K562 (cell line): ENCODE measurements around the gene FRMD5. TPM values are rescaled to one million over a fixed set of nuclear protein-coding genes. Genes with fewer than 3 reads are reported as not detected.

Source experiments
- ATAC-seq: fragments of 200-7000 bp; cut with Tn5 transposase; 3 replicates; pipeline ENCODE4 v1.9.1; 2020; ENCODE audit warnings: moderate library complexity
- BruUV-seq: library from RNA; stranded (reverse); fragments of 400-500 nt; replicated peaks from 2 replicates; lab custom pipeline; 2021; lab: Mats Ljungman, UMichigan
- CTCF ChIA-PET: fragments of 300-600 bp; formaldehyde crosslinking; extraction: SDS; loops from one replicate; lab custom pipeline; 2021; ENCODE audit warnings: low intra/inter-chr PET ratio; lab: Yijun Ruan, JAX
- POLR2A ChIA-PET: fragments of 300-600, 350-650 bp; sonication (Branson Sonifier 250); formaldehyde crosslinking; extraction: SDS; loops from one replicate; lab custom pipeline; 2021; ENCODE audit warnings: antibody characterized with exemption, inconsistent platforms; lab: Yijun Ruan, JAX
- DNase-seq, 4 experiments: peaks; one replicate each; pipeline versions ENCODE4 v3.0.0 to v3.0.0-alpha.2; 2011 to 2018; ENCODE audit warnings: low spot score in 3 of 4, mixed read lengths in 3 of 4; ENCODE audit errors: extremely low read depth in 1 of 4
- FAIRE-seq: peaks from 2 replicates; lab custom pipeline; 2011; peaks lifted over from hg19 to GRCh38; lab: Jason Lieb, UNC
- H2AFZ ChIP-seq: 2 replicates; pipeline ENCODE4 v1.6.0; 2011; ENCODE audit warnings: low read depth, low read length, control low read depth, inconsistent platforms
- H3K27ac ChIP-seq: fragments of 200-600 bp; 3 replicates; pipeline ENCODE4 v1.8.0; 2011; ENCODE audit warnings: low read depth, mild to moderate bottlenecking, control low read depth, inconsistent platforms, low read length, moderate library complexity, mixed read lengths; ENCODE audit errors: extremely low read depth
- H3K27me3 ChIP-seq, 2 experiments: fragments of 300-600 bp in 1 of 2; 2 replicates in 1 of 2; 3 replicates in 1 of 2; pipeline versions ENCODE4 v1.6.0 to v1.8.0; 2011; ENCODE audit warnings: inconsistent platforms in 2 of 2, low read length in 2 of 2, mild to moderate bottlenecking in 1 of 2, mixed read lengths in 1 of 2, moderate library complexity in 1 of 2; ENCODE audit not compliant: control insufficient read depth in 2 of 2, insufficient read depth in 2 of 2
- H3K36me3 ChIP-seq: fragments of 300-600 bp; 3 replicates; pipeline ENCODE4 v1.8.0; 2011; ENCODE audit warnings: mild to moderate bottlenecking, low read length, inconsistent platforms; ENCODE audit not compliant: control insufficient read depth, insufficient read depth
- H3K4me1 ChIP-seq, 2 experiments: fragments of 200-600 bp in 1 of 2; replicated peaks in 1 of 2; 2 replicates in 1 of 2; 3 replicates in 1 of 2; pipeline versions ENCODE4 v1.5.1 to v1.8.0; 2011; ENCODE audit warnings: inconsistent platforms in 2 of 2, low read length in 2 of 2, mild to moderate bottlenecking in 1 of 2, mixed read lengths in 1 of 2, moderate library complexity in 1 of 2; ENCODE audit not compliant: control insufficient read depth in 2 of 2, insufficient read depth in 2 of 2
- H3K4me2 ChIP-seq: 2 replicates; pipeline ENCODE4 v1.6.1; 2011; ENCODE audit warnings: low read length, control low read depth, inconsistent platforms, mixed read lengths; ENCODE audit not compliant: insufficient read depth
- H3K4me3 ChIP-seq: fragments of 200-600 bp; sonication (generic), shearing (Covaris generic); 2 replicates; pipeline ENCODE4 v1.5.1; 2016; ENCODE audit warnings: control low read depth, inconsistent platforms
- H3K79me2 ChIP-seq: fragments of 200-600 bp; 3 replicates; pipeline ENCODE4 v1.8.0; 2011; ENCODE audit warnings: low read length, inconsistent platforms; ENCODE audit not compliant: control insufficient read depth, insufficient read depth
- H3K9ac ChIP-seq, 2 experiments: 2 replicates each; pipeline versions ENCODE4 v1.6.0 to v1.6.1; 2011; ENCODE audit warnings: low read depth in 2 of 2, low read length in 2 of 2, control low read depth in 1 of 2, inconsistent platforms in 1 of 2, mild to moderate bottlenecking in 1 of 2, mixed read lengths in 1 of 2; ENCODE audit not compliant: insufficient read depth in 1 of 2
- H3K9me1 ChIP-seq: one replicate; pipeline ENCODE4 v1.6.0; 2011; ENCODE audit warnings: inconsistent platforms, mild to moderate bottlenecking, low read length, moderate library complexity; ENCODE audit not compliant: control insufficient read depth, insufficient read depth
- H3K9me3 ChIP-seq: replicated peaks from 2 replicates; pipeline ENCODE4 v1.5.1; 2011; ENCODE audit warnings: low read depth, low read length, inconsistent platforms; ENCODE audit not compliant: control insufficient read depth, insufficient read depth
- H4K20me1 ChIP-seq: replicated peaks from 2 replicates; pipeline ENCODE4 v1.6.1; 2011; ENCODE audit warnings: low read length, inconsistent platforms, mixed read lengths; ENCODE audit not compliant: control insufficient read depth, insufficient read depth
- ARID3A ChIP-seq: IDR thresholded peaks from 2 replicates; pipeline ENCODE4 v1.6.1; 2012; ENCODE audit warnings: low read depth, low read length, improper control_type of control experiment, borderline replicate concordance
- BCL6 ChIP-seq: fragments of 250-450 bp; sonication (Bioruptor Pico); IDR thresholded peaks from 2 replicates; pipeline ENCODE4 v1.4.0; 2020
- CBX3 ChIP-seq, 2 experiments: IDR thresholded peaks; 1 replicate in 1 of 2; 2 replicates in 1 of 2; pipeline ENCODE4 v1.6.1; 2012; ENCODE audit warnings: inconsistent platforms in 2 of 2, low read length in 2 of 2, borderline replicate concordance in 1 of 2, control low read depth in 1 of 2
- ETS2 ChIP-seq: IDR thresholded peaks from 2 replicates; pipeline ENCODE4 v1.6.1; 2016; ENCODE audit warnings: borderline replicate concordance, missing genetic modification characterization, mild to moderate bottlenecking, moderate library complexity, missing compliant biosample characterization; ENCODE audit not compliant: poor library complexity, severe bottlenecking
- FOSL1 ChIP-seq: fragments of 200-800 bp; sonication (Bioruptor generic); conservative IDR thresholded peaks from 2 replicates; pipeline ENCODE4 v1.6.1; 2016; ENCODE audit warnings: missing genetic modification characterization, missing compliant biosample characterization
- IFI16 ChIP-seq: fragments of 250-450 bp; sonication (Bioruptor Pico); IDR thresholded peaks from 2 replicates; pipeline ENCODE4 v2.1.2; 2022; ENCODE audit warnings: mild to moderate bottlenecking, inconsistent platforms
- MEF2D ChIP-seq: conservative IDR thresholded peaks from 2 replicates; pipeline ENCODE4 v1.6.1; 2016; ENCODE audit warnings: low read depth, missing genetic modification characterization, missing compliant biosample characterization
- TFAP4 ChIP-seq: sonication (generic); formaldehyde crosslinking; IDR thresholded peaks from 2 replicates; pipeline ENCODE4 v1.8.0; 2022; ENCODE audit warnings: missing genetic modification reagents, mild to moderate bottlenecking, moderate library complexity, borderline replicate concordance
- ZMIZ1 ChIP-seq, 2 experiments: fragments of 150-350 bp in 1 of 2; IDR thresholded peaks; 2 replicates each; pipeline ENCODE4 v1.6.1; 2012 to 2016; ENCODE audit warnings: low read depth in 2 of 2, low read length in 2 of 2, mild to moderate bottlenecking in 1 of 2, moderate library complexity in 1 of 2
- ZNF175 ChIP-seq: fragments of 200-800 bp; sonication (Bioruptor generic); IDR thresholded peaks from 2 replicates; pipeline ENCODE4 v1.6.1; 2016; ENCODE audit warnings: low read depth, mild to moderate bottlenecking, missing genetic modification characterization, missing compliant biosample characterization
- ZNF395 ChIP-seq: fragments of 200-800 bp; sonication (Bioruptor generic); IDR thresholded peaks from 2 replicates; pipeline ENCODE4 v1.6.1; 2017; ENCODE audit warnings: missing genetic modification characterization, missing compliant biosample characterization
- WGBS: fragments of 100-300 bp; shearing (Covaris generic); methylation state at CpG from one replicate; pipeline ENCODE4 v1.1.6; 2016; ENCODE audit warnings: low coverage, mixed read lengths; ENCODE audit not compliant: insufficient coverage; ENCODE audit errors: missing lambda C conversion rate; 5-methylcytosine and 5-hydroxymethylcytosine counted together
- in situ Hi-C: fragments of 300-500 bp; cut with MboI; formaldehyde crosslinking; loops from 4 replicates; pipeline ENCODE4 v1.15.0; 2018; ENCODE audit warnings: inconsistent platforms, mixed read lengths
- intact Hi-C: fragments of 100-400 bp; cut with micrococcal nuclease; formaldehyde crosslinking; loops from 2 replicates; pipeline ENCODE4 v1.14.2; 2022
- polyA plus RNA-seq, 8 experiments: library from polyadenylated mRNA; depleted of rRNA in 4 of 8; stranded (reverse) in 5 of 8; unstranded in 3 of 8; fragments of >200 nt; fragmentation: Nextera tagmentation in 2 of 8; fragmentation: Illumina TruSeq in 1 of 8; extraction: Ambion mirVana in 2 of 8; extraction: Trizol in 1 of 8; gene quantifications; 2 replicates each; pipeline versions ENCODE4 v1.2.1 to v1.2.3, GENCODE V29; 2011 to 2014; ENCODE audit warnings: inconsistent platforms in 1 of 8, missing spikeins in 1 of 8
- total RNA-seq, 7 experiments: library from RNA; depleted of rRNA in 6 of 7; stranded (reverse); fragments of >200 nt in 6 of 7; fragmentation: Illumina TruSeq in 2 of 7; extraction: Trizol in 2 of 7; gene quantifications; 2 replicates each; pipeline versions ENCODE4 v1.2.1 to v1.2.3, GENCODE V29; 2011 to 2021; ENCODE audit warnings: low replicate concordance in 1 of 7

FRMD5 gene
- total and polyA plus RNA-seq, 9 of the 15 experiments (the other 6 are each of a cell fraction or from before 2014, with no cell fraction given) = 0.13 to 0.38 TPM; not detected in 7

- no peak for TF ChIP-seq ZMIZ1 (IDR thresholded peaks at IDR 0.05; ENCODE audit: low read depth in 2 of 2, low read length in 2 of 2)
- no peak for TF ChIP-seq IFI16 (CRISPR knock-in tag)
- no peak for TF ChIP-seq CBX3 (IDR thresholded peaks at IDR 0.05; ENCODE audit: borderline replicate concordance in 1 of 2, low read length in 2 of 2)
Observed at GRCh38 chr15:44068347-44068746, 126.7 kb downstream of the FRMD5 start (continued).

- WGBS = 2% methylated on average over 8 of the region's 8 CpGs
- ChIA-PET POLR2A (interaction anchor here (1.6 kb wide), 1 partner anchor 162 kb away, joined by 4 read pairs; no protein-coding TSS in a partner anchor), CTCF (interaction anchor here (0.5 to 3.0 kb wide), 6 partner anchors 159 to 230 kb away, joined by 3 to 32 read pairs (median 4); partner anchors contain the start of gene GOLM2)
- no peaks in the 10 kb centered on the region for H3K9me3 ChIP-seq
- no peaks in the 10 kb centered on the region for H3K36me3 ChIP-seq
- H3K4me2 ChIP-seq = no peak overlapping the region
- in situ Hi-C loops (no loop called here), intact Hi-C loops (loop anchor here (1.0 kb wide), 1 partner anchor 163 kb away; no protein-coding TSS in a partner anchor)
- no peaks in the 10 kb centered on the region for H4K20me1 ChIP-seq
- no peak overlapping the region for H2AFZ ChIP-seq
- no peak overlapping the region for H3K27ac ChIP-seq
- H3K79me2 ChIP-seq = no peaks in the 10 kb centered on the region
- H3K9me1 ChIP-seq = no peaks in the 10 kb centered on the region
- no peak overlapping the region for H3K9ac ChIP-seq
- no peak overlapping the region for H3K4me3 ChIP-seq
- peak; percentile 90 for ATAC-seq
- peak; percentile 54 to 80 (median 62) for DNase-seq
- peak; percentile 87 for FAIRE-seq
- no TSS peak for BruUV-seq
- H3K27me3 ChIP-seq = no peaks in the 10 kb centered on the region; a peak in 1 of 5 replicates
- H3K4me1 ChIP-seq = no peaks in the 10 kb centered on the region
- TF ChIP-seq ARID3A (peak; percentile 53; the same call in 1 of the 2 replicates), ETS2 (tag) (no peak), BCL6 (CRISPR knock-in tag) (no peak), TFAP4 (CRISPR knock-in tag) (no peak), MEF2D (no peak), FOSL1 (tag) (no peak), ZNF395 (CRISPR knock-in tag) (no peak), ZNF175 (CRISPR knock-in tag) (no peak)
Observed at GRCh38 chr15:44066211-44066827, 128.8 kb downstream of the FRMD5 start.
